HEK293 (cell line): ENCODE measurements around the gene CXXC5.
A peak's percentile ranks its signal among the peaks of the same experiment; 100 is the strongest.

Experiments used
- CTCF ChIA-PET: fragments of 350-600 bp; formaldehyde crosslinking; extraction: SDS; loops from one replicate; lab custom pipeline; 2021; ENCODE audit warnings: antibody characterized with exemption; lab: Yijun Ruan, JAX
- POLR2A ChIA-PET: fragments of 300-600 bp; formaldehyde crosslinking; extraction: SDS; loops from one replicate; lab custom pipeline; 2020; ENCODE audit warnings: antibody characterized with exemption, inconsistent platforms; lab: Yijun Ruan, JAX
- H3K27ac ChIP-seq: fragments of 200-500 bp; sonication (Bioruptor generic); 2 replicates; pipeline ENCODE4 v1.5.1; 2014; ENCODE audit warnings: low read depth, low read length, control low read depth, inconsistent platforms; ENCODE audit errors: extremely low read depth
- H3K36me3 ChIP-seq, 2 experiments: fragments of 200-500 bp in 1 of 2; sonication (Bioruptor generic) in 1 of 2; 1 replicate in 1 of 2; 2 replicates in 1 of 2; pipeline ENCODE4 v1.5.1; 2014 to 2017; ENCODE audit warnings: inconsistent platforms in 2 of 2, low read length in 2 of 2; ENCODE audit not compliant: control insufficient read depth in 2 of 2, insufficient read depth in 1 of 2
- H3K4me1 ChIP-seq: fragments of 200-500 bp; sonication (Bioruptor generic); 2 replicates; pipeline ENCODE4 v1.5.1; 2014; ENCODE audit warnings: mild to moderate bottlenecking, low read length, inconsistent platforms; ENCODE audit not compliant: control insufficient read depth, insufficient read depth
- H3K4me3 ChIP-seq: 2 replicates; pipeline ENCODE4 v1.5.1; 2011; ENCODE audit warnings: low read depth, mild to moderate bottlenecking, control low read depth, low read length, moderate library complexity
- H3K9me3 ChIP-seq: fragments of 200-500 bp; sonication (Bioruptor generic); 2 replicates; pipeline ENCODE4 v1.5.1; 2014; ENCODE audit warnings: low read depth, low read length, inconsistent platforms; ENCODE audit not compliant: control insufficient read depth, insufficient read depth
- FEZF1 ChIP-seq: fragments of 450-650 bp; formaldehyde crosslinking; IDR thresholded peaks from 2 replicates; pipeline ENCODE4 v1.5.1; 2016; ENCODE audit warnings: missing biosample characterization, missing genetic modification characterization
- GLI4 ChIP-seq: fragments of 450-650 bp; formaldehyde crosslinking; IDR thresholded peaks from 2 replicates; pipeline ENCODE4 v1.5.1; 2016; ENCODE audit warnings: missing biosample characterization, missing genetic modification characterization
- KLF9 ChIP-seq: fragments of 450-650 bp; formaldehyde crosslinking; IDR thresholded peaks from 2 replicates; pipeline ENCODE4 v1.5.1; 2016; ENCODE audit warnings: missing biosample characterization, missing genetic modification characterization, low read depth
- PATZ1 ChIP-seq: fragments of 450-650 bp; formaldehyde crosslinking; IDR thresholded peaks from 2 replicates; pipeline ENCODE4 v1.5.1; 2016; ENCODE audit warnings: missing biosample characterization, missing genetic modification characterization
- PRDM10 ChIP-seq: fragments of 450-650 bp; formaldehyde crosslinking; IDR thresholded peaks from 2 replicates; pipeline ENCODE4 v1.5.1; 2016; ENCODE audit warnings: missing biosample characterization, missing genetic modification characterization
- SETDB1 ChIP-seq: IDR thresholded peaks from one replicate; pipeline ENCODE4 v1.6.1; 2017; ENCODE audit warnings: mild to moderate bottlenecking, low read length, moderate library complexity, mixed read lengths; ENCODE audit not compliant: insufficient read length
- ZBTB7A ChIP-seq: fragments of 450-650 bp; formaldehyde crosslinking; IDR thresholded peaks from 2 replicates; pipeline ENCODE4 v1.5.1; 2016; ENCODE audit warnings: low read depth, missing biosample characterization, missing genetic modification characterization
- ZBTB8A ChIP-seq: fragments of 450-650 bp; formaldehyde crosslinking; IDR thresholded peaks from 2 replicates; pipeline ENCODE4 v1.5.1; 2016; ENCODE audit warnings: missing biosample characterization, missing genetic modification characterization
- ZIC2 ChIP-seq: fragments of 450-650 bp; formaldehyde crosslinking; IDR thresholded peaks from 2 replicates; pipeline ENCODE4 v1.5.1; 2016; ENCODE audit warnings: missing biosample characterization, missing genetic modification characterization
- ZNF184 ChIP-seq: fragments of 450-650 bp; IDR thresholded peaks from 2 replicates; pipeline ENCODE4 v1.5.1; 2018; ENCODE audit warnings: missing biosample characterization, mild to moderate bottlenecking, missing genetic modification characterization
- ZNF324 ChIP-seq: fragments of 450-650 bp; formaldehyde crosslinking; IDR thresholded peaks from 2 replicates; pipeline ENCODE4 v1.5.1; 2016; ENCODE audit warnings: missing biosample characterization, missing genetic modification characterization
- ZNF391 ChIP-seq: fragments of 450-650 bp; formaldehyde crosslinking; IDR thresholded peaks from 2 replicates; pipeline ENCODE4 v1.5.1; 2016; ENCODE audit warnings: low read depth, missing biosample characterization, missing genetic modification characterization, borderline replicate concordance
- ZNF501 ChIP-seq: fragments of 450-650 bp; formaldehyde crosslinking; IDR thresholded peaks from 2 replicates; pipeline ENCODE4 v1.5.1; 2016; ENCODE audit warnings: missing biosample characterization, missing genetic modification characterization
- ZNF776 ChIP-seq: fragments of 450-650 bp; formaldehyde crosslinking; IDR thresholded peaks from 2 replicates; pipeline ENCODE4 v1.5.0; 2017; ENCODE audit warnings: missing biosample characterization, missing genetic modification characterization, borderline replicate concordance
- ZNF785 ChIP-seq: fragments of 450-650 bp; formaldehyde crosslinking; IDR thresholded peaks from 2 replicates; pipeline ENCODE4 v1.5.1; 2016; ENCODE audit warnings: missing biosample characterization, missing genetic modification characterization
- TF ChIP-seq, protein P1 (sequence below): fragments of 450-650 bp; formaldehyde crosslinking; IDR thresholded peaks from 2 replicates; pipeline ENCODE4 v1.5.1; 2016; ENCODE audit warnings: missing biosample characterization, missing genetic modification characterization
- TF ChIP-seq, protein P2 (sequence below): fragments of 450-650 bp; formaldehyde crosslinking; IDR thresholded peaks from 2 replicates; pipeline ENCODE4 v1.5.1; 2017; ENCODE audit warnings: missing biosample characterization, missing genetic modification characterization

The CXXC5 gene

DNA sequence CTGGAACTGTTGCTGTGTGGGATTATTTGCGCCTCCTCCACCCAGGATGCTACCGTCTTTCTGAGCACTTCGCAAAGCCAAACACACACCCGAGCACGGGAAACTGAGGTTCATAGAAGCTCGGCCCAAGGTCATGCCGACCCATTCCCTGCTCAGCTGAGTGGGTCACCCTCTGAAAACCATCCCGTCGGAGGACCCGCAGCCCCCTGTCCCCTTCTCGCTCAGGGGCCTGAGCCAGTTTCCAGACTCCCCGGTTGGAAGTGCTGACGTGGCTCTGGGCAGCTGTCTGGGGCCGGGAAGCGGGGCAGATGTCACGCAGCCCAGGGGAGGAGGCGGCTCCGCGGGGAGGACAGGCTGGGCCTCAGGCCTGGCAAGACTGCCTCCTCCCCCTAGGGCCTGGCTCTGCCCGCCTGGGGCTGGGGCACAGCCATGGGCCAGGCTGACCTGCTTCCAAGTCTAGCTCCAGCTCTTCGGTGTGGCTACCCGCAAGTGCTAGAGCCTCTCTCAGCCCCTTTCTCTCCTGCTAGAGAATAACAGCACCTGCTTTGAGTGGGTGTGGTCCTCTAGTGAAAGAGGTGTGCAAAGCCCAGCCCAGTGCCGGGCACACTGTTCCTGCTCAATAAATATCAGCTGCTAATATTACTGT, 9.9 kb upstream of the CXXC5 start:
- Histone ChIP-seq H3K36me3 (peaks cover 0 to 5% of the 10 kb centered on the region in 2 experiments; a peak in 1 of 3 replicates), H3K27ac (no peak overlapping the region), H3K4me1 (peaks cover 2% of the 10 kb centered on the region; the same call in 1 of the 2 replicates), H3K4me3 (no peak overlapping the region), H3K9me3 (no peaks in the 10 kb centered on the region)
- CTCF ChIA-PET, result interaction anchor here (0.6 to 14.2 kb wide), 12 partner anchors 8 to 504 kb away, joined by 3 to 269 read pairs (median 4); partner anchors contain the start of gene CXXC5
- POLR2A ChIA-PET, result interaction anchor here (1.2 to 7.2 kb wide), 3 partner anchors 10 to 109 kb away, joined by 3 to 96 read pairs (median 4); partner anchors contain the start of gene CXXC5
- TF ChIP-seq, protein P1, sequence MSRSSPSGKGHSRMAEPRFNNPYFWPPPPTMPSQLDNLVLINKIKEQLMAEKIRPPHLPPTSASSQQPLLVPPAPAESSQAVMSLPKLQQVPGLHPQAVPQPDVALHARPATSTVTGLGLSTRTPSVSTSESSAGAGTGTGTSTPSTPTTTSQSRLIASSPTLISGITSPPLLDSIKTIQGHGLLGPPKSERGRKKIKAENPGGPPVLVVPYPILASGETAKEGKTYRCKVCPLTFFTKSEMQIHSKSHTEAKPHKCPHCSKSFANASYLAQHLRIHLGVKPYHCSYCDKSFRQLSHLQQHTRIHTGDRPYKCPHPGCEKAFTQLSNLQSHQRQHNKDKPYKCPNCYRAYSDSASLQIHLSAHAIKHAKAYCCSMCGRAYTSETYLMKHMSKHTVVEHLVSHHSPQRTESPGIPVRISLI (tag by site-specific recombination), result no peak
- TF ChIP-seq ZIC2 (tag by site-specific recombination) (peak; percentile 27), ZBTB7A (tag by site-specific recombination) (no peak), ZNF391 (tag by site-specific recombination) (no peak), ZNF324 (tag by site-specific recombination) (no peak), PATZ1 (tag by site-specific recombination) (0 out of 2 replicates have a peak, but pooled peaks have one; percentile 5), FEZF1 (tag by site-specific recombination) (no peak), ZNF501 (no peak), ZBTB8A (tag by site-specific recombination) (peak; percentile 28; the same call in 1 of the 2 replicates), ZNF776 (tag by site-specific recombination) (no peak), GLI4 (tag by site-specific recombination) (no peak), ZNF785 (tag by site-specific recombination) (no peak), KLF9 (tag by site-specific recombination) (peak; percentile 45; the same call in 1 of the 2 replicates), SETDB1 (no peak), ZNF184 (tag by site-specific recombination) (no peak), PRDM10 (tag by site-specific recombination) (no peak)
- TF ChIP-seq, protein P2, sequence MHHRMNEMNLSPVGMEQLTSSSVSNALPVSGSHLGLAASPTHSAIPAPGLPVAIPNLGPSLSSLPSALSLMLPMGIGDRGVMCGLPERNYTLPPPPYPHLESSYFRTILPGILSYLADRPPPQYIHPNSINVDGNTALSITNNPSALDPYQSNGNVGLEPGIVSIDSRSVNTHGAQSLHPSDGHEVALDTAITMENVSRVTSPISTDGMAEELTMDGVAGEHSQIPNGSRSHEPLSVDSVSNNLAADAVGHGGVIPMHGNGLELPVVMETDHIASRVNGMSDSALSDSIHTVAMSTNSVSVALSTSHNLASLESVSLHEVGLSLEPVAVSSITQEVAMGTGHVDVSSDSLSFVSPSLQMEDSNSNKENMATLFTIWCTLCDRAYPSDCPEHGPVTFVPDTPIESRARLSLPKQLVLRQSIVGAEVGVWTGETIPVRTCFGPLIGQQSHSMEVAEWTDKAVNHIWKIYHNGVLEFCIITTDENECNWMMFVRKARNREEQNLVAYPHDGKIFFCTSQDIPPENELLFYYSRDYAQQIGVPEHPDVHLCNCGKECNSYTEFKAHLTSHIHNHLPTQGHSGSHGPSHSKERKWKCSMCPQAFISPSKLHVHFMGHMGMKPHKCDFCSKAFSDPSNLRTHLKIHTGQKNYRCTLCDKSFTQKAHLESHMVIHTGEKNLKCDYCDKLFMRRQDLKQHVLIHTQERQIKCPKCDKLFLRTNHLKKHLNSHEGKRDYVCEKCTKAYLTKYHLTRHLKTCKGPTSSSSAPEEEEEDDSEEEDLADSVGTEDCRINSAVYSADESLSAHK (tag by site-specific recombination), result peak; percentile 48; the same call in 1 of the 2 replicates
